TTC549 (cell line): ENCODE data around the gene CSPG5.

Source experiments
- FAIRE-seq: peaks from 2 replicates; lab custom pipeline; 2012; peaks lifted over from hg19 to GRCh38; lab: Jason Lieb, UNC

The CSPG5 gene

GRCh38 chr3:47578691-47579632 is at the start of gene CSPG5:
Gene CSPG5 (minus strand): TSS chr3:47578865. CDS start chr3:47578693, 172 bp downstream.
- no peak for FAIRE-seq

- no peak for FAIRE-seq
These were observed 49.8 kb upstream of the CSPG5 start for GRCh38 chr3:47628426-47628825.

GRCh38 chr3:47622671-47623461 is 44.2 kb upstream of the CSPG5 start:
- FAIRE-seq = no peak

- FAIRE-seq = no peak
These were observed 38.7 kb upstream of the CSPG5 start for GRCh38 chr3:47617086-47618010.

- no peak for FAIRE-seq
These were observed 36.1 kb upstream of the CSPG5 start for GRCh38 chr3:47614788-47615187.

GRCh38 chr3:47613722-47614121 is 35.1 kb upstream of the CSPG5 start:
- FAIRE-seq = no peak

GRCh38 chr3:47612879-47613278 is 34.2 kb upstream of the CSPG5 start:
- no peak for FAIRE-seq

GRCh38 chr3:47612178-47612577 is 33.5 kb upstream of the CSPG5 start:
- no peak for FAIRE-seq

- no peak for FAIRE-seq
These were observed 32.9 kb upstream of the CSPG5 start for GRCh38 chr3:47611576-47611975.

- FAIRE-seq = no peak
These were observed 31.9 kb upstream of the CSPG5 start for GRCh38 chr3:47610583-47610982.

- no peak for FAIRE-seq
These were observed 28.7 kb upstream of the CSPG5 start for GRCh38 chr3:47607335-47607734.

GRCh38 chr3:47606165-47606564 is 27.5 kb upstream of the CSPG5 start:
- FAIRE-seq = no peak

GRCh38 chr3:47605652-47606051 is 27.0 kb upstream of the CSPG5 start:
- FAIRE-seq = no peak

- no peak for FAIRE-seq
These were observed 25.5 kb upstream of the CSPG5 start for GRCh38 chr3:47604145-47604544.

- FAIRE-seq = no peak
These were observed 24.7 kb upstream of the CSPG5 start for GRCh38 chr3:47603332-47603731.

GRCh38 chr3:47601281-47601680 is 22.6 kb upstream of the CSPG5 start:
- no peak for FAIRE-seq

GRCh38 chr3:47594792-47595191 is 16.1 kb upstream of the CSPG5 start:
- no peak for FAIRE-seq

GRCh38 chr3:47592066-47592795 is 13.6 kb upstream of the CSPG5 start:
- no peak for FAIRE-seq

GRCh38 chr3:47590216-47590615 is 11.6 kb upstream of the CSPG5 start:
- FAIRE-seq = no peak

- no peak for FAIRE-seq
These were observed 9.9 kb upstream of the CSPG5 start for GRCh38 chr3:47588587-47588986.

- no peak for FAIRE-seq
These were observed 9.4 kb upstream of the CSPG5 start for GRCh38 chr3:47588053-47588452.
